Measurements from ENCODE around the gene PAPOLG.
"Not testable (repeated sequence)": the region's sequence is repeated elsewhere in the genome, so short reads cannot be mapped to it uniquely, and the experiment has no call there.

PAPOLG gene

GRCh38 chr2:60825666-60826065 is 69.6 kb downstream of the PAPOLG start:
- no peak for DNase-seq

- DNase-seq: no peak
Measured at GRCh38 chr2:60826111-60826510, 70.0 kb downstream of the PAPOLG start.

GRCh38 chr2:60826860-60827259 is 70.8 kb downstream of the PAPOLG start:
- DNase-seq: not testable (repeated sequence)

GRCh38 chr2:60827369-60827768 is 71.3 kb downstream of the PAPOLG start:
- DNase-seq: no peak

- no peak for DNase-seq
Measured at GRCh38 chr2:60830991-60831390, 74.9 kb downstream of the PAPOLG start.

GRCh38 chr2:60831921-60832320 is 75.9 kb downstream of the PAPOLG start:
- DNase-seq: no peak

- DNase-seq: no peak
Measured at GRCh38 chr2:60832621-60833020, 76.6 kb downstream of the PAPOLG start.

- DNase-seq: no peak
Measured at GRCh38 chr2:60834270-60834717, 78.2 kb downstream of the PAPOLG start.

- DNase-seq: no peak
Measured at GRCh38 chr2:60836491-60836890, 80.4 kb downstream of the PAPOLG start.

GRCh38 chr2:60837123-60837522 is 81.1 kb downstream of the PAPOLG start:
- no peak for DNase-seq

- no peak for DNase-seq
Measured at GRCh38 chr2:60838481-60838880, 82.4 kb downstream of the PAPOLG start.

- DNase-seq: no peak
Measured at GRCh38 chr2:60839126-60839813, 83.2 kb downstream of the PAPOLG start.

GRCh38 chr2:60840880-60841279 is 84.8 kb downstream of the PAPOLG start:
- no peak for DNase-seq

- no peak for DNase-seq
Measured at GRCh38 chr2:60843006-60843405, 86.9 kb downstream of the PAPOLG start.

- no peak for DNase-seq
Measured at GRCh38 chr2:60844105-60844504, 88.0 kb downstream of the PAPOLG start.

GRCh38 chr2:60847854-60848253 is 91.8 kb downstream of the PAPOLG start:
- no peak for DNase-seq
